ENCODE data around the gene CLINT1. TPM values are rescaled to one million over a fixed set of nuclear protein-coding genes. Genes with fewer than 3 reads are reported as not detected.
A peak's percentile ranks its signal among the peaks of the same experiment; 100 is the strongest.

The CLINT1 gene
- total and polyA plus RNA-seq, 2 of the 4 experiments (the other 2 are of a cell fraction): 144 to 146 TPM

- CTCF ChIA-PET: interaction anchor here (0.5 kb wide), 1 partner anchor 11 kb away, joined by 3 read pairs; no protein-coding TSS in a partner anchor
Observed at GRCh38 chr5:157877821-157878220, 18.9 kb upstream of the CLINT1 start.

More at GRCh38 chr5:157877821-157878220, 18.9 kb upstream of the CLINT1 start:
- POLR2A ChIA-PET (ENCODE audit: unreplicated experiment): no interaction called here
- peak; percentile 31; the same call in 1 of the 2 replicates for TF ChIP-seq CEBPB (IDR thresholded peaks at IDR 0.05; ENCODE audit: low read depth, low read length)
- TF ChIP-seq MAFK (IDR thresholded peaks at IDR 0.05; ENCODE audit: low read depth, low read length): no peak
- no peak for TF ChIP-seq RFX5 (IDR thresholded peaks at IDR 0.05; ENCODE audit: low read depth, low read length)
- no peak for TF ChIP-seq RCOR1 (IDR thresholded peaks at IDR 0.05; ENCODE audit: insufficient replicate concordance, low read length)
- no peak for TF ChIP-seq FOS (IDR thresholded peaks at IDR 0.05; ENCODE audit: low read depth, low read length)
- Histone ChIP-seq H3K56ac (ENCODE audit: extremely low read depth, insufficient read depth, low read length) (no peak overlapping the region), H3K4me3 (ENCODE audit: insufficient read depth, low read depth, low read length) (no peak overlapping the region), H2BK5ac (ENCODE audit: low read depth, low read length, poor library complexity, severe bottlenecking) (no peak overlapping the region), H3K27ac (ENCODE audit: insufficient read depth, low read length) (no peak overlapping the region), H2BK20ac (ENCODE audit: low read depth, low read length) (no peak overlapping the region), H2AFZ (replicated peaks; ENCODE audit: low read length, poor library complexity) (no peak overlapping the region), H2BK120ac (ENCODE audit: low read depth, low read length) (no peak overlapping the region), H4K91ac (ENCODE audit: insufficient read depth, low read depth, low read length) (no peak overlapping the region), H4K20me1 (ENCODE audit: insufficient read depth, low read length) (no peaks in the 10 kb centered on the region), H3K23ac (ENCODE audit: low read depth, low read length) (no peak overlapping the region), H3K4ac (ENCODE audit: low read depth, low read length) (no peak overlapping the region), H3K4me2 (ENCODE audit: low read depth, low read length) (no peak overlapping the region), H4K8ac (ENCODE audit: low read depth in 2 of 2, low read length in 2 of 2) (no peak overlapping the region), H3K9ac (ENCODE audit: low read depth, low read length) (no peak overlapping the region), H3K4me1 (ENCODE audit: control insufficient read depth, insufficient read depth, low read length) (no peaks in the 10 kb centered on the region), H3K27me3 (ENCODE audit: control insufficient read depth, insufficient read depth, low read length) (no peaks in the 10 kb centered on the region), H3K18ac (ENCODE audit: low read depth, low read length) (no peak overlapping the region), H3K14ac (replicated peaks; ENCODE audit: low read depth, low read length) (no peak overlapping the region), H4K5ac (ENCODE audit: low read depth, low read length) (no peak overlapping the region), H2BK15ac (ENCODE audit: low read depth, low read length) (no peak overlapping the region), H3K79me1 (ENCODE audit: low read depth in 1 of 2, low read length in 2 of 2) (no peaks in the 10 kb centered on the region), H3K9me3 (ENCODE audit: control insufficient read depth, insufficient read depth, low read length) (no peaks in the 10 kb centered on the region), H3K36me3 (ENCODE audit: control insufficient read depth, insufficient read depth, low read length) (no peaks in the 10 kb centered on the region), H2AK5ac (ENCODE audit: low read depth, low read length) (no peak overlapping the region), H3K9me1 (ENCODE audit: insufficient read depth, low read length) (no peaks in the 10 kb centered on the region), H2AK9ac (replicated peaks; ENCODE audit: low read depth, low read length, poor library complexity) (no peak overlapping the region)
- intact Hi-C loops (cut with micrococcal nuclease): no loop called here
- DNase-seq: no peak
- ATAC-seq (ENCODE audit: low read depth): no peak
- in situ Hi-C loops (cut with MboI; ENCODE audit: low sequenced_read_pairs): no loop called here
- WGBS, 2 experiments (ENCODE audit: extremely low coverage in 2 of 2, insufficient read length in 1 of 2): no CpG with 5 or more reads among the region's 2 CpGs
- BruUV-seq (replicated peaks): no TSS peak
- dilution Hi-C loops (cut with HindIII; ENCODE audit: low sequenced_read_pairs, unreplicated experiment): no loop called here

All from IMR-90 (cell line).